IMR-90 (cell line): ENCODE data around the gene NAA38.
A peak's percentile ranks its signal among the peaks of the same experiment; 100 is the strongest.

Experiments
- BHLHE40 ChIP-seq: fragments of 150-350 bp; IDR thresholded peaks from 2 replicates; pipeline ENCODE4 v1.6.1; 2016; ENCODE audit warnings: mild to moderate bottlenecking, low read depth, low read length
- CEBPB ChIP-seq: IDR thresholded peaks from 2 replicates; pipeline ENCODE4 v1.6.1; 2012; ENCODE audit warnings: low read depth, low read length, improper control_type of control experiment
- MXI1 ChIP-seq: IDR thresholded peaks from 2 replicates; pipeline ENCODE4 v1.6.1; 2012; ENCODE audit warnings: low read depth, mild to moderate bottlenecking, low read length, moderate library complexity, borderline replicate concordance
- POLR2A ChIP-seq: IDR thresholded peaks from 2 replicates; pipeline ENCODE4 v1.6.1; 2012; ENCODE audit warnings: mild to moderate bottlenecking, low read depth, low read length
- RAD21 ChIP-seq: IDR thresholded peaks from 2 replicates; pipeline ENCODE4 v1.6.1; 2012; ENCODE audit warnings: low read length, improper control_type of control experiment
- RCOR1 ChIP-seq: IDR thresholded peaks from 2 replicates; pipeline ENCODE4 v1.6.1; 2012; ENCODE audit warnings: mild to moderate bottlenecking, low read length, improper control_type of control experiment; ENCODE audit not compliant: insufficient replicate concordance
- RFX5 ChIP-seq: IDR thresholded peaks from 2 replicates; pipeline ENCODE4 v1.8.0; 2012; ENCODE audit warnings: low read depth, mild to moderate bottlenecking, low read length, moderate library complexity
- TF ChIP-seq, protein P1 (sequence below): conservative IDR thresholded peaks from 2 replicates; pipeline ENCODE4 v1.5.1; 2012; ENCODE audit warnings: mild to moderate bottlenecking, low read depth, low read length, improper control_type of control experiment
- TF ChIP-seq, protein P2 (sequence below): fragments of 150-350 bp; IDR thresholded peaks from 2 replicates; pipeline ENCODE4 v1.6.1; 2016; ENCODE audit warnings: low read depth, mild to moderate bottlenecking, low read length, moderate library complexity, borderline replicate concordance
- TF ChIP-seq, protein P3 (sequence below): fragments of 150-350 bp; IDR thresholded peaks from 2 replicates; pipeline ENCODE4 v1.6.1; 2017; ENCODE audit warnings: mild to moderate bottlenecking, antibody characterized with exemption, low read length, low read depth

- TF ChIP-seq RAD21 (no peak), CEBPB (no peak), RFX5 (no peak), BHLHE40 (no peak), POLR2A (peak; percentile 16), RCOR1 (no peak), MXI1 (no peak)
- TF ChIP-seq, protein P1, sequence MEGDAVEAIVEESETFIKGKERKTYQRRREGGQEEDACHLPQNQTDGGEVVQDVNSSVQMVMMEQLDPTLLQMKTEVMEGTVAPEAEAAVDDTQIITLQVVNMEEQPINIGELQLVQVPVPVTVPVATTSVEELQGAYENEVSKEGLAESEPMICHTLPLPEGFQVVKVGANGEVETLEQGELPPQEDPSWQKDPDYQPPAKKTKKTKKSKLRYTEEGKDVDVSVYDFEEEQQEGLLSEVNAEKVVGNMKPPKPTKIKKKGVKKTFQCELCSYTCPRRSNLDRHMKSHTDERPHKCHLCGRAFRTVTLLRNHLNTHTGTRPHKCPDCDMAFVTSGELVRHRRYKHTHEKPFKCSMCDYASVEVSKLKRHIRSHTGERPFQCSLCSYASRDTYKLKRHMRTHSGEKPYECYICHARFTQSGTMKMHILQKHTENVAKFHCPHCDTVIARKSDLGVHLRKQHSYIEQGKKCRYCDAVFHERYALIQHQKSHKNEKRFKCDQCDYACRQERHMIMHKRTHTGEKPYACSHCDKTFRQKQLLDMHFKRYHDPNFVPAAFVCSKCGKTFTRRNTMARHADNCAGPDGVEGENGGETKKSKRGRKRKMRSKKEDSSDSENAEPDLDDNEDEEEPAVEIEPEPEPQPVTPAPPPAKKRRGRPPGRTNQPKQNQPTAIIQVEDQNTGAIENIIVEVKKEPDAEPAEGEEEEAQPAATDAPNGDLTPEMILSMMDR, result no peak
- TF ChIP-seq, protein P2, sequence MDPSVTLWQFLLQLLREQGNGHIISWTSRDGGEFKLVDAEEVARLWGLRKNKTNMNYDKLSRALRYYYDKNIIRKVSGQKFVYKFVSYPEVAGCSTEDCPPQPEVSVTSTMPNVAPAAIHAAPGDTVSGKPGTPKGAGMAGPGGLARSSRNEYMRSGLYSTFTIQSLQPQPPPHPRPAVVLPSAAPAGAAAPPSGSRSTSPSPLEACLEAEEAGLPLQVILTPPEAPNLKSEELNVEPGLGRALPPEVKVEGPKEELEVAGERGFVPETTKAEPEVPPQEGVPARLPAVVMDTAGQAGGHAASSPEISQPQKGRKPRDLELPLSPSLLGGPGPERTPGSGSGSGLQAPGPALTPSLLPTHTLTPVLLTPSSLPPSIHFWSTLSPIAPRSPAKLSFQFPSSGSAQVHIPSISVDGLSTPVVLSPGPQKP, result no peak
- TF ChIP-seq, protein P3, sequence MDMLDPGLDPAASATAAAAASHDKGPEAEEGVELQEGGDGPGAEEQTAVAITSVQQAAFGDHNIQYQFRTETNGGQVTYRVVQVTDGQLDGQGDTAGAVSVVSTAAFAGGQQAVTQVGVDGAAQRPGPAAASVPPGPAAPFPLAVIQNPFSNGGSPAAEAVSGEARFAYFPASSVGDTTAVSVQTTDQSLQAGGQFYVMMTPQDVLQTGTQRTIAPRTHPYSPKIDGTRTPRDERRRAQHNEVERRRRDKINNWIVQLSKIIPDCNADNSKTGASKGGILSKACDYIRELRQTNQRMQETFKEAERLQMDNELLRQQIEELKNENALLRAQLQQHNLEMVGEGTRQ, result no peak
Observed at GRCh38 chr17:7840441-7840840, 16.9 kb downstream of the NAA38 start.
